CD4-positive, CD25-positive, alpha-beta regulatory T cell (primary cell): ENCODE results near the gene TMEM243. TPM values are rescaled to one million over a fixed set of nuclear protein-coding genes. Genes with fewer than 3 reads are reported as not detected.

ENCODE experiments used
- ATAC-seq, 2 donors: fragments of 150-1000 bp; cut with Tn5 transposase; one replicate each; pipeline ENCODE4 v1.10.0; 2021; ENCODE audit warnings: low read depth in 2 of 2, moderate number of reproducible peaks in 2 of 2, moderate library complexity in 1 of 2
- DNase-seq, 3 donors: peaks; one replicate each; pipeline versions ENCODE4 v3.0.0 to v3.0.0-alpha.2; 2012 to 2022; ENCODE audit warnings: mixed read lengths in 1 of 3
- H3K27ac ChIP-seq: one replicate; pipeline ENCODE4 v1.7.0; 2013; ENCODE audit warnings: mild to moderate bottlenecking, low read length; ENCODE audit not compliant: insufficient read depth, poor library complexity, severe bottlenecking
- H3K27me3 ChIP-seq: one replicate; pipeline ENCODE4 v1.7.0; 2013; ENCODE audit warnings: low read length; ENCODE audit not compliant: control insufficient read depth, insufficient read depth
- H3K36me3 ChIP-seq: one replicate; pipeline ENCODE4 v1.7.0; 2013; ENCODE audit warnings: mild to moderate bottlenecking, low read length, moderate library complexity; ENCODE audit not compliant: control insufficient read depth, insufficient read depth
- H3K4me1 ChIP-seq: 2 replicates; pipeline ENCODE4 v1.7.0; 2013; ENCODE audit warnings: mild to moderate bottlenecking, low read length; ENCODE audit not compliant: insufficient read depth, control insufficient read depth, poor library complexity, severe bottlenecking
- H3K4me3 ChIP-seq: one replicate; pipeline ENCODE4 v1.7.0; 2013; ENCODE audit warnings: low read depth, mild to moderate bottlenecking, low read length, moderate library complexity
- H3K9me3 ChIP-seq, 2 experiments: 1 replicate in 1 of 2; 2 replicates in 1 of 2; pipeline ENCODE4 v1.7.0; 2013; ENCODE audit warnings: low read length in 2 of 2, mild to moderate bottlenecking in 1 of 2, moderate library complexity in 1 of 2; ENCODE audit not compliant: control insufficient read depth in 2 of 2
- H3K27ac Mint-ChIP-seq, 3 donors: one replicate each; pipeline ENCODE4 v1.8.0; 2020 to 2022; ENCODE audit warnings: mild to moderate bottlenecking in 3 of 3, mixed read lengths in 3 of 3, moderate library complexity in 2 of 3
- H3K27me3 Mint-ChIP-seq: one replicate; pipeline ENCODE4 v1.8.0; 2022; ENCODE audit warnings: mild to moderate bottlenecking, mixed read lengths
- H3K36me3 Mint-ChIP-seq: one replicate; pipeline ENCODE4 v1.8.0; 2020; ENCODE audit warnings: mixed read lengths
- H3K4me1 Mint-ChIP-seq, 4 donors: one replicate each; pipeline ENCODE4 v1.8.0; 2020 to 2022; ENCODE audit warnings: mixed read lengths in 4 of 4, mild to moderate bottlenecking in 1 of 4
- H3K4me3 Mint-ChIP-seq, 4 donors: one replicate each; pipeline ENCODE4 v1.8.0; 2020 to 2022; ENCODE audit warnings: mild to moderate bottlenecking in 4 of 4, mixed read lengths in 4 of 4, moderate library complexity in 3 of 4
- H3K9me3 Mint-ChIP-seq, 7 donors: one replicate each; pipeline ENCODE4 v1.8.0; 2020 to 2022; ENCODE audit warnings: mixed read lengths in 7 of 7, mild to moderate bottlenecking in 3 of 7, moderate library complexity in 2 of 7
- polyA plus RNA-seq, 4 donors: library from polyadenylated mRNA; unstranded; fragments of 300-500 nt; fragmentation: Illumina TruSeq; gene quantifications; one replicate each; pipeline ENCODE4 v1.2.3, GENCODE V29; 2021
- total RNA-seq: library from RNA; stranded (reverse); gene quantifications from one replicate; pipeline ENCODE4 v1.2.3, GENCODE V29; 2022

TMEM243 gene
- total and polyA plus RNA-seq, 5 donors from 2014 or later, result 56.9 to 98.0 (median 78.7) TPM

DNA sequence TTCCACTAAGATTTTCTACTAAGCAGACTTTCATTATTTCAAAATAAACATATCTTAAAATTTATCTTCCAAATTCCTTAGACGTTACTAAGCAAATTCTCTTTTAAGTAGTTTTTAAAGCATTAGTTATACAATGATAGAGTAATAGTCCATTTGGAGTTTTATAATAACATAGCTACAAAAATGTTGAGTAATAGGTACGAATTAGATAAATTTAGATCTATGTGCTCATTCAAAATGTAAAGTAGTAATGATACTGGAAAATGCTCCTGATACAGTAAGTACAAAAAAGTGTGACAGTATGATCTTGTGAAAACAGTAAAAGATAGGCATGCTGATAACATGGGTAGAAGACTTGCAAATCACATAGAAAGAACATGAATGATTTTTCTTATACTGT is 62.8 kb downstream of the TMEM243 start:
- H3K4me1 ChIP-seq, result peaks cover 60% of the 10 kb centered on the region
- no peak overlapping the region for H3K27ac ChIP-seq

DNA sequence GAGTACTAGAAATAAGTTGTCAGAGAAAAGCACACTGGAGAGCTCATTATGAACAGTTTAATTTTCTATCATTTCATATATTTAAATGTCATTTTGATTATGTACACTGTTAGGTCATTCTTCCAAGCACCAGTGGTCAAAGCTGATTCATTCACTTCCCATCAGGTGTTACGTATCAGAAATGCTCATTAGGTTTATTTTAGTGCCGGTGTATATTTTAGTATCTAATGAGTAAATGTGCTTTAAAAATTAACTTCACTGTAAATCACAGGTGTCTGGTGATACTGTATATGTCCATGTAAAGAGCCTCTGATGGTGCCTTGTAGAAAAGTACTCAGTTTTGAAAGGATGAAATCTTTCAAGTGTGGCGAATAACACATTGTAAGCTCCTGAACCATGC is 63.7 kb downstream of the TMEM243 start:
- peaks cover 52 to 84% (median 66%) of the 10 kb centered on the region in 4 donors for H3K4me1 Mint-ChIP-seq
- Histone ChIP-seq H3K27ac (no peak overlapping the region), H3K9me3 (no peaks in the 10 kb centered on the region), H3K4me3 (peak overlapping the region; percentile 97), H3K27me3 (no peaks in the 10 kb centered on the region), H3K36me3 (no peaks in the 10 kb centered on the region), H3K4me1 (peaks cover 62% of the 10 kb centered on the region)
- DNase-seq (no peak), ATAC-seq (no peak)
- H3K9me3 Mint-ChIP-seq, result no peaks in the 10 kb centered on the region
- peak overlapping the region; percentile 26 to 74 (median 50) for H3K4me3 Mint-ChIP-seq
- H3K27ac Mint-ChIP-seq, result no peak overlapping the region
- H3K27me3 Mint-ChIP-seq, result no peaks in the 10 kb centered on the region
- peaks cover 12% of the 10 kb centered on the region for H3K36me3 Mint-ChIP-seq

More for the DNA sequence above, 62.8 kb downstream of the TMEM243 start:
- H3K4me1 Mint-ChIP-seq, result peaks cover 51 to 86% (median 67%) of the 10 kb centered on the region in 4 donors
- DNase-seq (no peak), ATAC-seq (no peak)
- peak overlapping the region; percentile 5 to 63 (median 41) for H3K4me3 Mint-ChIP-seq
- H3K9me3 ChIP-seq, result no peaks in the 10 kb centered on the region
- peaks cover 12% of the 10 kb centered on the region for H3K36me3 Mint-ChIP-seq
- peak overlapping the region; percentile 97 for H3K4me3 ChIP-seq
- no peaks in the 10 kb centered on the region for H3K36me3 ChIP-seq
- peak overlapping the region in 2 of 3 donors; percentile 12 to 32 for H3K27ac Mint-ChIP-seq
- no peaks in the 10 kb centered on the region for H3K27me3 Mint-ChIP-seq
- no peaks in the 10 kb centered on the region for H3K27me3 ChIP-seq
- H3K9me3 Mint-ChIP-seq, result no peaks in the 10 kb centered on the region

DNA sequence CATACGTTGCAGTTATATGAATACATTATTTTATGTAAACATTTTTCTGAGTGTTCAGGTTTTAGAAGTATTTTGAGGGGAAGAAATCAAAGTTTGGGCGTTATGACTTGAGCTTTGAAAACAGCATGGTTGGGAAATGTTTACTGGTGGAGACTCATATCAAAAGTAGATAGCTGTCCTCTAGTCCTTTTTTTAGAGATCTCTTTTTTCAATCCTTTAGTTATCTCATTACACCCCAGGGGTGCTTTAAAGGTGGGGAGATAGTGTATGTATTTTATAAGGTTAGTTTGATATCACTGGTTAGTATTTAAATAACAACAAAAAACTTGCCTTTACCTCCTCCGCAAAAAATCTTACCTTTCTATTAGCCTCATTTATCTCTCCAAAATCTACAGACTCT is 65.0 kb downstream of the TMEM243 start:
- no peak overlapping the region for H3K27ac ChIP-seq

DNA sequence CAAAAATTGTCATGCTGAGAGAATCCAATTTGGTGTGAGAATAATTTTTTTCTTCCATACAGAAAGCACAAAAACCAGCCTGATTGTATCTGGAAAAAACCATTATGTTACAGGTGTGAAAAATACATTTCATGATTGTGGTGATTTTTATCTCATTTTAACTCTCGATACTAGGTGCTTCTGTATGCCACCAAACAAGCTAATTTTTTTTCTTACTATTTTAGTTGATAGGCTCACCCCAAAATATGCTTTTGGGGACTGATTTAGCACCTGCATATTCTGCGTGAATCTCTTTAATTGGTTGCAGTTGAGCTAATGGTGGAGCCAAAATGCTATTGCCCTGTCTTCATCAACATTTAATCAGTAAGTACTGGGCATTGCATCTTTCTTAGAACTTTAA is 65.4 kb downstream of the TMEM243 start:
- H3K27me3 Mint-ChIP-seq, result no peaks in the 10 kb centered on the region

More for the DNA sequence above, 65.0 kb downstream of the TMEM243 start:
- Mint-ChIP-seq H3K27ac (peak overlapping the region in 2 of 3 donors; percentile 18 to 72), H3K9me3 (no peaks in the 10 kb centered on the region), H3K4me1 (peaks cover 42 to 73% (median 56%) of the 10 kb centered on the region in 4 donors), H3K4me3 (peak overlapping the region; percentile 96 to 98 (median 98)), H3K27me3 (no peaks in the 10 kb centered on the region), H3K36me3 (peaks cover 8% of the 10 kb centered on the region)
- no peaks in the 10 kb centered on the region for H3K9me3 ChIP-seq
- DNase-seq (no peak), ATAC-seq (no peak)
- no peaks in the 10 kb centered on the region for H3K27me3 ChIP-seq
- H3K4me3 ChIP-seq, result peak overlapping the region; percentile 97
- no peaks in the 10 kb centered on the region for H3K36me3 ChIP-seq
- H3K4me1 ChIP-seq, result peaks cover 52% of the 10 kb centered on the region

DNA sequence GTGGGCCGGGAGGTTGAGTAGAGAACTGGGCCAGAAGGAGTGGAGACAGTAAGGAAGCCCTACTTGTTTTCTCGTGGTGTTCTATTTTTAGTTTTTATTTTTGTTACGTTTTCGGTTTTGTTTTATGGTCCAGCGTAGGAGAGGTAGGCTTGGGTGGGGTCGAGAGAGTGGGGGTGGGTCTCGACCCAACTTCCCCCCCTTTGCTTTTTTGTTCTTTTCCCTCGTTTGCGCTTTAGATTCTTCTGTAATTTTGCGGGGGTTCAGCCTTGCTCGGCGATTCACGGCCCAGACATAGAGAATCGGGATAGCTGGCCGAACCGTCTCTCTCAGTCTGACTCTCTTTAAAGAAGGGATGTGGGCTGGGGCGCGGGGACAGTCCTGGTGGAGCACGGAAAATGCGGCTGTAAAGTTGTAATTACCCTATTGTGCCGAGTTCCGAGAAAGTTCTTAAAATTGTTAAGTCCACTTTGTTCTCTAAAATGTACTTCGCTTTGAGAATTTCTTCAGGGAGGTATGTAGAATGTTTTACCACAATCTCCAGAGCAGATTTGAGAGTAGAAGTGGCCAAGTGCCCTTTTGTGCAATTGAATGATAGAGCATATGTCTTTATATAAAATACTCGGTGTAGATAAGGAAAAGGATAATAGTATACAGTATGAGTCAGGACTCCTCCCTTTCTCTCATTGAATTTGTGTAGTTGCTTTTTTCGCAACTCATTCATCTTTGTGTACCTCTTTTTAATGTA is 66.5 kb downstream of the TMEM243 start:
- Mint-ChIP-seq H3K36me3 (peaks cover 8% of the 10 kb centered on the region), H3K27me3 (no peaks in the 10 kb centered on the region), H3K4me1 (peaks cover 39 to 62% (median 49%) of the 10 kb centered on the region in 4 donors), H3K4me3 (peak overlapping the region; percentile 96 to 98 (median 98)), H3K9me3 (no peaks in the 10 kb centered on the region), H3K27ac (peak overlapping the region; percentile 96 to 99 (median 98))
- Histone ChIP-seq H3K4me1 (peaks cover 52% of the 10 kb centered on the region), H3K4me3 (peak overlapping the region; percentile 97), H3K36me3 (no peaks in the 10 kb centered on the region), H3K27ac (peak overlapping the region; percentile 94), H3K9me3 (no peaks in the 10 kb centered on the region), H3K27me3 (no peaks in the 10 kb centered on the region)
- peak in 1 of 3 donors; percentile 53 for DNase-seq
- peak; percentile 3 to 5 for ATAC-seq

More for the DNA sequence above, 65.4 kb downstream of the TMEM243 start:
- ATAC-seq (no peak), DNase-seq (no peak)
- Mint-ChIP-seq H3K4me1 (peaks cover 40 to 69% (median 53%) of the 10 kb centered on the region in 4 donors), H3K36me3 (peaks cover 8% of the 10 kb centered on the region), H3K9me3 (no peaks in the 10 kb centered on the region), H3K4me3 (peak overlapping the region; percentile 96 to 98 (median 98)), H3K27ac (peak overlapping the region in 2 of 3 donors; percentile 18 to 72)
- Histone ChIP-seq H3K27me3 (no peaks in the 10 kb centered on the region), H3K4me1 (peaks cover 52% of the 10 kb centered on the region), H3K27ac (peak overlapping the region; percentile 94), H3K36me3 (no peaks in the 10 kb centered on the region), H3K9me3 (no peaks in the 10 kb centered on the region), H3K4me3 (peak overlapping the region; percentile 97)

DNA sequence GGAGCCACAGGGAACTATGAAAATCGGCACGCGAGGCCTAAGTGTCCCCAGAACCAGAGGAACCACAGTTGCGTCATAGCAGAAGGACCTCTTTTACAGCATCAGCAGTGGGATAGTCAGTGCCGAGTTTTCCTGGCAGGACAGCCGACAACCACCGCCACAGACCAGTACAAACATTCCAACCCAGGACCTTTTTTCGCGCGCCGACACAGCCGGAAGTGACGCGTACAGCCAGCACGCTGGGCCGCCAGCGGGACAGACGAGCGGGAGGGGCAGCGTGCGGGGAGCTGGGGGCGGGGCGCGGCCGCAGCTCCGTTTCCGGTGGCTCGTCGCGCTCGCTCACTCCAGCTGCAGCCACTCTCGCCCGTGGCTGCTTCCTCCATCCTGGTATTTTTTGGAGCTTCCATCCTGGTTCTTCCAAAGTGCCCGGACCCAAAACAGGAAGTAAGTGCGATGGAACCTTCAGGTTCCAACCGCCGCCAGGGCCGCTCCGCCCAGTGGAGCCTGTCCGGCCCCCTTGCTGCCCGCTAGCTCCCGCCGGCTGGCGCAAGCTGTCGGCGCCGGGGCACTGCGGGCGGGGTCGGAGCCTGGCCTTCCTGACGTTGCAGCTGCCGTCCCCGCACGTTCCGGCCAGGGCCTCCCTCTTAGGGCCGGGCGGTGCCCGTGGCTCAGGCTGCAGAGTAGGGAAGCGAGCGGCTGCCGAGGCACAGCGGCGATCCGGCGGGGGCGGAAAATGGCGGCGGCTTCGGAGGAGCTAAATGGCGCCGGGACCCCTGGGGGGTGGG is 67.2 kb downstream of the TMEM243 start, which contains the start of gene DMTF1:
Gene DMTF1, plus strand, starts transcription at position 342 of the 785 bp plus-strand sequence. CDS start 12,489 bp downstream, outside the sequence.
- no peaks in the 10 kb centered on the region for H3K27me3 ChIP-seq
- Mint-ChIP-seq H3K27me3 (no peaks in the 10 kb centered on the region), H3K36me3 (peaks cover 8% of the 10 kb centered on the region), H3K27ac (peak within 1 kb of the TSS; percentile 98 to 99 (median 98)), H3K4me3 (peak within 1 kb of the TSS; percentile 96 to 98 (median 98)), H3K4me1 (peaks cover 32 to 54% (median 42%) of the 10 kb centered on the region in 4 donors), H3K9me3 (no peaks in the 10 kb centered on the region)
- no peaks in the 10 kb centered on the region for H3K9me3 ChIP-seq
- H3K4me3 ChIP-seq, result peak within 1 kb of the TSS; percentile 97
- peak; percentile 84 to 93 (median 84) for DNase-seq
- H3K4me1 ChIP-seq, result peaks cover 49% of the 10 kb centered on the region
- peak; percentile 88 to 89 for ATAC-seq
- H3K36me3 ChIP-seq, result no peaks in the 10 kb centered on the region
- peak within 1 kb of the TSS; percentile 94 for H3K27ac ChIP-seq

DNA sequence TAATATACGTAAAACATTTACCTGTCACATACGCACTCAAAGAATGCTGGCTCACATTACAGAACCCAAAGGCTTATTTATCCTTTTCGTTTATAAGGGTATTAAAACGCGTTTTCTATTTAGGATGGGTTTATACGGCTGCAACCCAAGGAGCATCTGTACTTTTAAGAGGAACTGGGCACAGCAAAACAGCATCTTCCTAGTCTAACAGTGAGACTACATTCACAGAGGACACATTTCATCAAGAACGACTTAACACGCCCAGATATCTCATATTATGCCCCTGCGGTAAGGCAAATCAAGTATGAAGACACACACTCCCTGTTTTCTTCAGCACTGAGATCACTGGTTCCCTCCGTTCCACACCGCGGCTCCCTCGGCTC is 67.8 kb downstream of the TMEM243 start:
- Histone ChIP-seq H3K4me3 (peak overlapping the region; percentile 93), H3K27me3 (no peaks in the 10 kb centered on the region), H3K4me1 (peaks cover 43% of the 10 kb centered on the region), H3K27ac (peak overlapping the region; percentile 94), H3K36me3 (no peaks in the 10 kb centered on the region), H3K9me3 (no peaks in the 10 kb centered on the region)
- ATAC-seq (peak; percentile 9 to 24), DNase-seq (no peak)
- peak overlapping the region; percentile 96 to 98 (median 98) for H3K4me3 Mint-ChIP-seq
- H3K36me3 Mint-ChIP-seq, result peaks cover 8% of the 10 kb centered on the region
- peak overlapping the region; percentile 98 to 99 (median 98) for H3K27ac Mint-ChIP-seq
- H3K9me3 Mint-ChIP-seq, result no peaks in the 10 kb centered on the region
- no peaks in the 10 kb centered on the region for H3K27me3 Mint-ChIP-seq
- H3K4me1 Mint-ChIP-seq, result peaks cover 26 to 49% (median 37%) of the 10 kb centered on the region in 4 donors
